Upper lobe of left lung (tissue), 6 donors: ENCODE data around the gene SDHA. TPM values are rescaled to one million over a fixed set of nuclear protein-coding genes. Genes with fewer than 3 reads are reported as not detected.
A peak's percentile ranks its signal among the peaks of the same experiment; 100 is the strongest.
"Not testable (repeated sequence)": the region's sequence is repeated elsewhere in the genome, so short reads cannot be mapped to it uniquely, and the experiment has no call there.

Experiments
- ATAC-seq, 2 donors: fragments of 200-7000 bp; cut with Tn5 transposase; one replicate each; pipeline ENCODE4 v1.9.1; 2022; ENCODE audit warnings: mild to moderate bottlenecking in 2 of 2, moderate library complexity in 2 of 2; ENCODE audit not compliant: low FRiP score in 2 of 2
- DNase-seq, 2 donors: peaks; one replicate each; pipeline ENCODE4 v3.0.0-alpha.2; 2019 to 2020
- H3K27ac ChIP-seq, 4 donors: fragments of 200-600 bp; sonication (generic); one replicate each; pipeline ENCODE4 v1.5.1; 2016 to 2019
- H3K27me3 ChIP-seq, 4 donors: fragments of 200-600 bp; sonication (generic); one replicate each; pipeline ENCODE4 v1.5.1; 2017 to 2019
- H3K36me3 ChIP-seq, 4 donors: fragments of 200-600 bp; sonication (generic); one replicate each; pipeline ENCODE4 v1.5.1; 2016 to 2019
- H3K4me1 ChIP-seq, 4 donors: fragments of 200-600 bp; sonication (generic); one replicate each; pipeline ENCODE4 v1.5.1; 2018 to 2019
- H3K4me3 ChIP-seq, 4 donors: fragments of 200-600 bp; sonication (generic); one replicate each; pipeline ENCODE4 v1.5.1; 2017 to 2019; ENCODE audit warnings: mild to moderate bottlenecking in 2 of 4, moderate library complexity in 1 of 4
- H3K9me3 ChIP-seq, 4 donors: fragments of 200-600 bp; sonication (generic); one replicate each; pipeline ENCODE4 v1.5.1; 2018 to 2019
- EP300 ChIP-seq, 4 donors: sonication (generic); formaldehyde crosslinking; IDR thresholded peaks; one replicate each; pipeline ENCODE4 v1.5.1; 2017; ENCODE audit warnings: antibody characterized with exemption in 4 of 4, control low read depth in 2 of 4
- POLR2A ChIP-seq, 4 donors: fragments of 450-650 bp; IDR thresholded peaks; one replicate each; pipeline ENCODE4 v1.5.1; 2016 to 2017; ENCODE audit warnings: antibody characterized with exemption in 4 of 4, mild to moderate bottlenecking in 2 of 4
- POLR2AphosphoS5 ChIP-seq, 2 donors: sonication (generic); formaldehyde crosslinking; IDR thresholded peaks; one replicate each; pipeline ENCODE4 v1.5.1; 2017; ENCODE audit warnings: antibody characterized with exemption in 2 of 2
- WGBS, 2 donors: methylation state at CpG; one replicate each; pipeline ENCODE4 v1.1.5; 2017 to 2018; 5-methylcytosine and 5-hydroxymethylcytosine counted together
- total RNA-seq, 6 donors: library from RNA; depleted of rRNA in 4 of 6; stranded (reverse); fragments of >200 nt in 4 of 6; gene quantifications; one replicate each; pipeline versions ENCODE4 v1.1.0 to v1.2.1, GENCODE V29; 2016 to 2021
- TF ChIP-seq, protein P1 (sequence below), 6 experiments: fragments of 450-650 bp in 4 of 6; fragments of 200-600 bp in 2 of 6; sonication (generic) in 2 of 6; IDR thresholded peaks; one replicate each; pipeline ENCODE4 v1.5.1; 2016 to 2019; ENCODE audit warnings: antibody characterized with exemption in 6 of 6
- donor health status: DM: no; HTN: no; CAD: no; lungs with moderate emphysema.
- donor health status: DM: no; HTN: yes; CAD: no; lungs with severe emphysema.

The SDHA gene
- total RNA-seq, 6 donors from 2014 or later: 64.0 to 123 (median 95.1) TPM

- ATAC-seq (no peak), DNase-seq (no peak)
- peak overlapping the region in 1 of 4 donors; percentile 86 for H3K4me3 ChIP-seq
- H3K27ac ChIP-seq: peak overlapping the region in 2 of 4 donors; percentile 90 to 95
- peaks cover 0 to 19% (median 9%) of the 10 kb centered on the region in 4 donors for H3K36me3 ChIP-seq
- H3K9me3 ChIP-seq: no peaks in the 10 kb centered on the region
- TF ChIP-seq POLR2A (IDR thresholded peaks at IDR 0.05) (no peak), EP300 (IDR thresholded peaks at IDR 0.05) (no peak), POLR2AphosphoS5 (IDR thresholded peaks at IDR 0.05) (no peak)
- TF ChIP-seq, protein P1, sequence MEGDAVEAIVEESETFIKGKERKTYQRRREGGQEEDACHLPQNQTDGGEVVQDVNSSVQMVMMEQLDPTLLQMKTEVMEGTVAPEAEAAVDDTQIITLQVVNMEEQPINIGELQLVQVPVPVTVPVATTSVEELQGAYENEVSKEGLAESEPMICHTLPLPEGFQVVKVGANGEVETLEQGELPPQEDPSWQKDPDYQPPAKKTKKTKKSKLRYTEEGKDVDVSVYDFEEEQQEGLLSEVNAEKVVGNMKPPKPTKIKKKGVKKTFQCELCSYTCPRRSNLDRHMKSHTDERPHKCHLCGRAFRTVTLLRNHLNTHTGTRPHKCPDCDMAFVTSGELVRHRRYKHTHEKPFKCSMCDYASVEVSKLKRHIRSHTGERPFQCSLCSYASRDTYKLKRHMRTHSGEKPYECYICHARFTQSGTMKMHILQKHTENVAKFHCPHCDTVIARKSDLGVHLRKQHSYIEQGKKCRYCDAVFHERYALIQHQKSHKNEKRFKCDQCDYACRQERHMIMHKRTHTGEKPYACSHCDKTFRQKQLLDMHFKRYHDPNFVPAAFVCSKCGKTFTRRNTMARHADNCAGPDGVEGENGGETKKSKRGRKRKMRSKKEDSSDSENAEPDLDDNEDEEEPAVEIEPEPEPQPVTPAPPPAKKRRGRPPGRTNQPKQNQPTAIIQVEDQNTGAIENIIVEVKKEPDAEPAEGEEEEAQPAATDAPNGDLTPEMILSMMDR (IDR thresholded peaks at IDR 0.05): no peak
- H3K27me3 ChIP-seq: no peaks in the 10 kb centered on the region
- peaks cover 4 to 20% (median 9%) of the 10 kb centered on the region in 4 donors for H3K4me1 ChIP-seq
- WGBS, 2 donors: 70 to 74% methylated on average over 16 to 17 of the region's 17 CpGs
These were observed 52.2 kb downstream of the SDHA start for GRCh38 chr5:270340-270739.

DNA sequence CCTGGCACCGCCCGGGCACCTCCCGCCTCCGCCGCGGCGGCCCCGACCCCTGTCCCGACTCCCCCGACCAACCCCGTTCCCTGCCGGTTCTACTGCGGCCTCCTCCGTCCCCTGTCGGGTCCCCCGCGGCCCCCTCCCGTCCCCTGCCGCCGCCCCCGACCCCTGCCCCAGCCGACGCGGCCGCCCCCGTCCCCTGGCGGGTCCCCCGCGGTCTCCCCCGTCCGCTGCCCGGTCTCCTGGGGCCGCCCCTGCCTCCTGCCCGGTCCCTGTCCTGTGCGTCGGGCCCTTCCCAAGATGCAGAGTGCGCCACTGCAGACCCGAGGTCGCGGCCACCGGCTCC, 53.7 kb downstream of the SDHA start:
- DNase-seq, H3K9me3 ChIP-seq, H3K27me3 ChIP-seq, ATAC-seq: not testable (repeated sequence)
- WGBS, 2 donors: no CpG with 5 or more reads among the region's 41 CpGs
- Histone ChIP-seq H3K36me3 (peaks cover 0 to 23% (median 9%) of the 10 kb centered on the region in 4 donors), H3K4me3 (peak overlapping the region; percentile 86 to 98 (median 97)), H3K4me1 (peaks cover 4 to 20% (median 9%) of the 10 kb centered on the region in 4 donors), H3K27ac (peak overlapping the region; percentile 84 to 95 (median 92))

DNA sequence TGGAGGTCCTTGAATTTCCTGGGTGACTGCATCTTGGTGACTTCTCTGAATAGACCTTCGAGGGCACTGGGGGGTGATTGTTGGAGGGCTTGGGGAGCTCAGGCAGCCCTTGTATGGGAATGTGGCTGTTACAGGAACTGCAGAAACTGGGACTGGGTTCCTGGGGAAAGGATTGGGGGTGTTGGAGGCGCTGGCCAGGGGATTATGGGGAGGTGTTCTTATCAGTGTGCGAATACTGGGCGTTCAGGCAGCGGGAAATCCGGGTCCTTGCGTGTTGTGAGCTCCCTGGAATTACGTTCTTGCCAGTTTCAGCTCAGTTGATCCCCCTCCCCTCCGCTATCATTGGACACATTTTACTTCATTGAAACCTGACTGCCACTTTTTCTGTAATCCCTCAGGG, 55.0 kb downstream of the SDHA start:
- H3K27ac ChIP-seq, ATAC-seq, H3K27me3 ChIP-seq, DNase-seq, H3K9me3 ChIP-seq: not testable (repeated sequence)
- peaks cover 4 to 20% (median 9%) of the 10 kb centered on the region in 4 donors for H3K4me1 ChIP-seq
- 89 to 94% methylated on average over 8 to 9 of the region's 9 CpGs for WGBS, 2 donors
- peaks cover 0 to 24% (median 9%) of the 10 kb centered on the region in 4 donors for H3K36me3 ChIP-seq
- peak overlapping the region in 2 of 4 donors; percentile 86 to 98 for H3K4me3 ChIP-seq

DNA sequence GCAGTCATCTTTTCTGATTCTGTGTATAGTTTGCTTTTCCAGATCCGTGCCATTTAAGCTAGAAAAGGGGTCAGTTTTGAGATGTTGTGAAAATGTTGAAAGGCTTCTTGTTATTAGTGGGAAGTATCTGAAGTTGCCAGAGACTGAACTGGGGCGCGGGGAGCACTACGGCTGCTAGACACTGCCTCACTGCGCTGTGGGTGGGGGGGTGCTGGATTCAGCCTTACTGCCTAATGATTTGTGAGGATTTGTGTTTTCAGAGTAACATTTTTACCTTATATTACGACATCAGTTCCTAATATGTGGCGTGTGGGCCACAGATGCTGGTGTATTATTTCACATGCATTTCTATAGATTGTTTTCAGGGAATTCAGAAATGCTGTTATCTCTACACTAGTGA, 55.4 kb downstream of the SDHA start:
- ATAC-seq, H3K4me3 ChIP-seq, H3K27me3 ChIP-seq, DNase-seq, H3K9me3 ChIP-seq, H3K27ac ChIP-seq: not testable (repeated sequence)
- peaks cover 0 to 24% (median 9%) of the 10 kb centered on the region in 4 donors for H3K36me3 ChIP-seq
- WGBS, 2 donors: 88 to 90% methylated on average over 7 of the region's 7 CpGs
- peaks cover 4 to 20% (median 9%) of the 10 kb centered on the region in 4 donors for H3K4me1 ChIP-seq

DNA sequence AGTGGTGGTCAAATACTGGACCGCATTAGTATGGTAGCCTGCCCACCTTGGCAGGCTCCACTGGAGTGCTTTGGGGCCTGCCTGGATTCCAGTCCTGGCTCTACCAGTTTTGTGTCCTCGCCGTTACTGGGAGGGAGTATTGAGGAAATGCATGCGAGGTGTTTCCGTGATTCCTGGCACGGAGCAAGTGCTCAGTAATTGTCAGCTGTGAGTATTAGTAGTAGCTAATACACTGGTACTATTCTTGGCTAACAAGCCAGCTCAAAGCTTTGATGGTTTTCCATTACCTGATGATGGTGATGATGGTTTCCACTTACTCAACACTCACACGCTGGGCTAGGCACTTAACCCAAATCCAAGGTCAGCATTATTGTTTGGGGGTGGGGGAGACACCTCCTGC, 56.2 kb downstream of the SDHA start:
- peaks cover 4 to 20% (median 9%) of the 10 kb centered on the region in 4 donors for H3K4me1 ChIP-seq
- 87 to 89% methylated on average over 7 of the region's 7 CpGs for WGBS, 2 donors
- not testable (repeated sequence) for H3K27ac ChIP-seq, H3K9me3 ChIP-seq, DNase-seq, H3K27me3 ChIP-seq, H3K4me3 ChIP-seq, ATAC-seq
- H3K36me3 ChIP-seq: peaks cover 0 to 24% (median 9%) of the 10 kb centered on the region in 4 donors

GRCh38 chr5:278646-279045, 60.5 kb downstream of the SDHA start:
- H3K27ac ChIP-seq: no peak overlapping the region
- no peaks in the 10 kb centered on the region for H3K27me3 ChIP-seq
- H3K9me3 ChIP-seq: no peaks in the 10 kb centered on the region
- no peak for ATAC-seq
- peaks cover 0 to 24% (median 9%) of the 10 kb centered on the region in 4 donors for H3K36me3 ChIP-seq
- 86 to 88% methylated on average over 9 of the region's 9 CpGs for WGBS, 2 donors
- H3K4me3 ChIP-seq: no peak overlapping the region
- no peak for TF ChIP-seq POLR2AphosphoS5 (IDR thresholded peaks at IDR 0.05)
- TF ChIP-seq, protein P1 (IDR thresholded peaks at IDR 0.05): no peak
- TF ChIP-seq EP300 (IDR thresholded peaks at IDR 0.05): no peak
- no peak for TF ChIP-seq POLR2A (IDR thresholded peaks at IDR 0.05)
- no peak for DNase-seq
- peaks cover 0 to 9% (median 0%) of the 10 kb centered on the region in 4 donors for H3K4me1 ChIP-seq

DNA sequence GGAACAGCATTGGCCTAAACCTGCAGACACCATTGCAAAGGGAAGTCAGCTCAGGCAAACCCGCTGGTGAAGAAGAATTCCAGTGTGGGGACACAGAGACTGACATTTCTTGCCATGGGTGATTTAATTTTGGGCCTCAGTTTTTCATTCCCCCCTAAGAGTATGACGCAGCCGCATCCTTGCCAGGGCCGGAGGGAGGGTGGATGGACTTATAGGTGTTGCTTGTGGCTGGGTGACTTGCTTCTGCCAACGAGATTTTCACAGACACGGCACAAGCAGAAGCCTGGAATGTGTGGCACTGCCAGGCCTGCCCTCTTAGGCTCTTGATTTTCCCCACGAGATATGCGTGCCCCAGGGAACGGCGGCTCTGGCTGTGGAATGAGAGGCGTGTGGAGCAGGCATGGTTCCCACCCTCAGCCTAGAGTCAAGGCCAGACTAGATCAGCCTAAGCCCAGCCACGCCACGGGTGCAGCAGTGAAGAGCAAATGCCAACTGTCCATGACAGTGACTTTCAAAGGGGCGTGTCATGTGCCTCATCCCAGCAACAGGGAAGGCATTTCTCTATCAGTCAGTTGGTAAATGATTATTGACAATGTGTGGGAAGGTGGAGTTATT, 61.0 kb downstream of the SDHA start:
- WGBS, 2 donors: 70 to 85% methylated on average over 8 to 14 of the region's 14 CpGs
- peaks cover 0 to 20% (median 8%) of the 10 kb centered on the region in 4 donors for H3K36me3 ChIP-seq
- H3K4me3 ChIP-seq, H3K4me1 ChIP-seq, H3K27ac ChIP-seq, ATAC-seq, DNase-seq, H3K9me3 ChIP-seq, H3K27me3 ChIP-seq: not testable (repeated sequence)
